ENCODE results near the gene CA14. TPM values are rescaled to one million over a fixed set of nuclear protein-coding genes. Genes with fewer than 3 reads are reported as not detected.

The CA14 gene
- polyA plus RNA-seq, 1 experiment, result not detected

- DNase-seq (ENCODE audit: low read depth), result no peak
- H3K36me3 ChIP-seq (ENCODE audit: control insufficient read depth, insufficient read depth, low read length), result no peaks in the 10 kb centered on the region
- H3K4me3 ChIP-seq (ENCODE audit: low read depth, low read length), result no peak overlapping the region
- TF ChIP-seq CTCF (IDR thresholded peaks at IDR 0.05; ENCODE audit: insufficient read depth, low read depth, low read length), result no peak
- H3K27me3 ChIP-seq (ENCODE audit: control insufficient read depth, insufficient read depth, low read length), result peaks cover 6% of the 10 kb centered on the region
- CTCF ChIA-PET, result interaction anchor here (1.8 to 14.1 kb wide), 2 partner anchors 14 to 24 kb away, joined by 9 to 208 read pairs; partner anchors contain the start of genes C1orf54 and CIART
- POLR2A ChIA-PET, result interaction anchor here (0.7 to 1.2 kb wide), 2 partner anchors 10 to 86 kb away, joined by 3 to 5 read pairs; partner anchors contain the start of gene APH1A
These were observed 1.6 kb downstream of the CA14 start for GRCh38 chr1:150259217-150259616.

- CTCF ChIA-PET, result interaction anchor here (1.8 to 14.1 kb wide), 2 partner anchors 13 to 23 kb away, joined by 9 to 208 read pairs; partner anchors contain the start of genes C1orf54 and CIART
- POLR2A ChIA-PET, result interaction anchor here (0.7 to 1.2 kb wide), 2 partner anchors 9 to 87 kb away, joined by 3 to 5 read pairs; partner anchors contain the start of gene APH1A
- 0 out of 2 replicates have a peak, but pooled peaks cover 3% of the 10 kb centered on the region for H3K36me3 ChIP-seq (ENCODE audit: control insufficient read depth, insufficient read depth, low read length)
- no peak for TF ChIP-seq CTCF (IDR thresholded peaks at IDR 0.05; ENCODE audit: insufficient read depth, low read depth, low read length)
- no peak for DNase-seq (ENCODE audit: low read depth)
- H3K4me3 ChIP-seq (ENCODE audit: low read depth, low read length), result no peak overlapping the region
- H3K27me3 ChIP-seq (ENCODE audit: control insufficient read depth, insufficient read depth, low read length), result peaks cover 6% of the 10 kb centered on the region
These were observed 2.4 kb downstream of the CA14 start for GRCh38 chr1:150259758-150260669.

GRCh38 chr1:150261367-150261766, 3.8 kb downstream of the CA14 start:
- no peak overlapping the region for H3K4me3 ChIP-seq (ENCODE audit: low read depth, low read length)
- peaks cover 6% of the 10 kb centered on the region for H3K27me3 ChIP-seq (ENCODE audit: control insufficient read depth, insufficient read depth, low read length)
- ChIA-PET CTCF (interaction anchor here (14.1 kb wide), 1 partner anchor 22 kb away, joined by 208 read pairs; the partner anchor contains the start of gene CIART), POLR2A (interaction anchor here (0.6 kb wide), 1 partner anchor 103 kb away, joined by 4 read pairs; the partner anchor contains the start of gene RPRD2)
- no peak for TF ChIP-seq CTCF (IDR thresholded peaks at IDR 0.05; ENCODE audit: insufficient read depth, low read depth, low read length)
- peaks cover 11% of the 10 kb centered on the region for H3K36me3 ChIP-seq (ENCODE audit: control insufficient read depth, insufficient read depth, low read length)
- no peak for DNase-seq (ENCODE audit: low read depth)

- TF ChIP-seq CTCF (IDR thresholded peaks at IDR 0.05; ENCODE audit: insufficient read depth, low read depth, low read length), result no peak
- CTCF ChIA-PET, result interaction anchor here (1.0 to 14.1 kb wide), 2 partner anchors 8 to 21 kb away, joined by 3 to 208 read pairs; partner anchors contain the start of gene CIART
- Histone ChIP-seq H3K27me3 (ENCODE audit: control insufficient read depth, insufficient read depth, low read length) (peaks cover 6% of the 10 kb centered on the region), H3K4me3 (ENCODE audit: low read depth, low read length) (no peak overlapping the region), H3K36me3 (ENCODE audit: control insufficient read depth, insufficient read depth, low read length) (peaks cover 11% of the 10 kb centered on the region)
- POLR2A ChIA-PET, result no interaction called here
- DNase-seq (ENCODE audit: low read depth), result no peak
These were observed 5.1 kb downstream of the CA14 start for GRCh38 chr1:150262388-150263320.
